DOHH2 (cell line): ENCODE results near the gene PIGZ.

Source experiments
- H3F3A ChIP-seq: fragments of 200-600 bp; sonication (generic), shearing (Covaris generic); 2 replicates; pipeline ENCODE4 v1.6.0; 2016; ENCODE audit warnings: antibody characterized with exemption, mild to moderate bottlenecking; ENCODE audit not compliant: control insufficient read depth, insufficient read depth
- H3K27ac ChIP-seq: fragments of 200-600 bp; sonication (generic); 2 replicates; pipeline ENCODE4 v1.5.1; 2014; ENCODE audit warnings: low read depth, mild to moderate bottlenecking, low read length, moderate library complexity
- H3K27me3 ChIP-seq: fragments of 200-600 bp; sonication (generic); 2 replicates; pipeline ENCODE4 v1.6.1; 2014; ENCODE audit warnings: mild to moderate bottlenecking, low read length, mixed read lengths; ENCODE audit not compliant: control insufficient read depth
- H3K36me3 ChIP-seq: fragments of 200-600 bp; sonication (generic); 2 replicates; pipeline ENCODE4 v1.6.1; 2014; ENCODE audit warnings: mild to moderate bottlenecking, low read length, moderate library complexity, mixed read lengths; ENCODE audit not compliant: control insufficient read depth
- H3K4me1 ChIP-seq: fragments of 200-600 bp; sonication (generic); 2 replicates; pipeline ENCODE4 v1.6.1; 2014; ENCODE audit warnings: mild to moderate bottlenecking, low read length, mixed read lengths; ENCODE audit not compliant: control insufficient read depth
- H3K4me2 ChIP-seq: fragments of 200-600 bp; sonication (generic); 2 replicates; pipeline ENCODE4 v1.6.0; 2014; ENCODE audit warnings: mild to moderate bottlenecking, low read length, moderate library complexity
- H3K4me3 ChIP-seq: fragments of 200-600 bp; sonication (generic); 2 replicates; pipeline ENCODE4 v1.5.1; 2014; ENCODE audit warnings: mild to moderate bottlenecking, low read length, mixed read lengths
- H3K79me2 ChIP-seq: fragments of 200-600 bp; sonication (generic); 2 replicates; pipeline ENCODE4 v1.6.1; 2014; ENCODE audit warnings: mild to moderate bottlenecking, low read length, mixed read lengths; ENCODE audit not compliant: control insufficient read depth
- H3K9me2 ChIP-seq: fragments of 200-600 bp; sonication (generic); replicated peaks from 2 replicates; pipeline ENCODE4 v1.6.1; 2014; ENCODE audit warnings: mild to moderate bottlenecking, low read length, mixed read lengths; ENCODE audit not compliant: control insufficient read depth
- H3K9me3 ChIP-seq: fragments of 200-600 bp; sonication (generic); 2 replicates; pipeline ENCODE4 v1.6.1; 2014; ENCODE audit warnings: antibody characterized with exemption, low read length, mixed read lengths; ENCODE audit not compliant: control insufficient read depth, insufficient read depth
- H4K20me1 ChIP-seq: fragments of 200-600 bp; sonication (generic); 2 replicates; pipeline ENCODE4 v1.6.0; 2014; ENCODE audit warnings: low read depth, mild to moderate bottlenecking, antibody characterized with exemption, low read length, moderate library complexity; ENCODE audit not compliant: control insufficient read depth, insufficient read depth
- EZH2phosphoT487 ChIP-seq: fragments of 200-600 bp; sonication (generic); IDR thresholded peaks from 2 replicates; pipeline ENCODE4 v1.6.1; 2017; ENCODE audit warnings: borderline replicate concordance, mild to moderate bottlenecking, antibody characterized with exemption, low read length, moderate library complexity, mixed read lengths
- TF ChIP-seq, protein P1 (sequence below): fragments of 200-600 bp; sonication (generic); IDR thresholded peaks from one replicate; pipeline ENCODE4 v1.5.1; 2014; ENCODE audit warnings: antibody characterized with exemption, mild to moderate bottlenecking, low read depth, low read length; ENCODE audit not compliant: poor library complexity, severe bottlenecking

Gene PIGZ

DNA sequence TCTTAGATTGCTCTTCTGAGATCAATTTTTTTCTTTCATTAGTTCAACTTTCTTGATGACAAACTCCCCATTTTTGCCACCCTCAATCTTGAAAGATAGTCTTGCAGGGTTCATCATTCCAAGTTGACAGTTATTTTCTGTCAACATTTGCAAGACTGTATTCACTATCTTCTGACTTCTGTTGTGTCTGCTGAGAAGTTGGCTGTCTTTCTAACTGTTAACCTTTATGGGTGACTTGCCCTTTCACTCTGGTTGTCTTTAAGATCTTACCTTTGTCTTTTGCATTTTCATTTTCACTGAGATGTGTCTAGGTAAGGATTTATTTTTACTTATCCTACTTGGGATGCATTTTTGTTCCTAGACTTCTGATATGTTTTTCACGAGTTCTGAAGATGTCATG is 14.6 kb upstream of the PIGZ start:
- Histone ChIP-seq H4K20me1 (no peaks in the 10 kb centered on the region), H3K36me3 (no peaks in the 10 kb centered on the region), H3K9me3 (0 out of 2 replicates have a peak, but pooled peaks cover 3% of the 10 kb centered on the region), H3K27me3 (no peaks in the 10 kb centered on the region), H3K79me2 (no peaks in the 10 kb centered on the region), H3K4me1 (no peaks in the 10 kb centered on the region), H3K4me2 (no peak overlapping the region), H3K4me3 (no peak overlapping the region), H3K27ac (no peak overlapping the region), H3F3A (no peaks in the 10 kb centered on the region), H3K9me2 (no peaks in the 10 kb centered on the region)
- TF ChIP-seq, protein P1, sequence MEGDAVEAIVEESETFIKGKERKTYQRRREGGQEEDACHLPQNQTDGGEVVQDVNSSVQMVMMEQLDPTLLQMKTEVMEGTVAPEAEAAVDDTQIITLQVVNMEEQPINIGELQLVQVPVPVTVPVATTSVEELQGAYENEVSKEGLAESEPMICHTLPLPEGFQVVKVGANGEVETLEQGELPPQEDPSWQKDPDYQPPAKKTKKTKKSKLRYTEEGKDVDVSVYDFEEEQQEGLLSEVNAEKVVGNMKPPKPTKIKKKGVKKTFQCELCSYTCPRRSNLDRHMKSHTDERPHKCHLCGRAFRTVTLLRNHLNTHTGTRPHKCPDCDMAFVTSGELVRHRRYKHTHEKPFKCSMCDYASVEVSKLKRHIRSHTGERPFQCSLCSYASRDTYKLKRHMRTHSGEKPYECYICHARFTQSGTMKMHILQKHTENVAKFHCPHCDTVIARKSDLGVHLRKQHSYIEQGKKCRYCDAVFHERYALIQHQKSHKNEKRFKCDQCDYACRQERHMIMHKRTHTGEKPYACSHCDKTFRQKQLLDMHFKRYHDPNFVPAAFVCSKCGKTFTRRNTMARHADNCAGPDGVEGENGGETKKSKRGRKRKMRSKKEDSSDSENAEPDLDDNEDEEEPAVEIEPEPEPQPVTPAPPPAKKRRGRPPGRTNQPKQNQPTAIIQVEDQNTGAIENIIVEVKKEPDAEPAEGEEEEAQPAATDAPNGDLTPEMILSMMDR, result no peak
- TF ChIP-seq EZH2phosphoT487, result no peak

DNA sequence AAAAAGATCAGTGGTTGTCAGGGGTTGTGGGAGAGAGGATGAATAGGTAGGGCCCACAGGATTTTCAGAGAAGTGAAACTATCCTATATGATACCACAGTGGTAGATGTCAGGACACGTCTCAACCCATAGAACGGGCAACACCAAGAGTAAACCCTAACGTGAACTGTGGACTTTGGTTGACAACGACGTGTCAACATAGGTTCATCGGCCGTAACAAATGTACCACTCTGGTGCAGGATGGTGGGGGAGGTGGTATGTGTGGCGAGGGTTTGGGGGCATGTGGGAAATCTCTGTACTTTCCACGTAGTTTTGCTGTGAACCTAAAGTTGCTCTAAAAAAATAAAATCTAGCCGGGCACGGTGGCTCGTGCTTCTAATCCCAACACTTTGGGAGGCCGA is 13.0 kb upstream of the PIGZ start:
- Histone ChIP-seq H3K4me2 (no peak overlapping the region), H3K27me3 (no peaks in the 10 kb centered on the region), H4K20me1 (no peaks in the 10 kb centered on the region), H3K4me3 (no peak overlapping the region), H3K27ac (no peak overlapping the region), H3K9me3 (0 out of 2 replicates have a peak, but pooled peaks cover 3% of the 10 kb centered on the region), H3K9me2 (no peaks in the 10 kb centered on the region), H3K36me3 (no peaks in the 10 kb centered on the region), H3K79me2 (no peaks in the 10 kb centered on the region), H3K4me1 (no peaks in the 10 kb centered on the region), H3F3A (no peaks in the 10 kb centered on the region)
- TF ChIP-seq, protein P1, result no peak
- TF ChIP-seq EZH2phosphoT487, result no peak

DNA sequence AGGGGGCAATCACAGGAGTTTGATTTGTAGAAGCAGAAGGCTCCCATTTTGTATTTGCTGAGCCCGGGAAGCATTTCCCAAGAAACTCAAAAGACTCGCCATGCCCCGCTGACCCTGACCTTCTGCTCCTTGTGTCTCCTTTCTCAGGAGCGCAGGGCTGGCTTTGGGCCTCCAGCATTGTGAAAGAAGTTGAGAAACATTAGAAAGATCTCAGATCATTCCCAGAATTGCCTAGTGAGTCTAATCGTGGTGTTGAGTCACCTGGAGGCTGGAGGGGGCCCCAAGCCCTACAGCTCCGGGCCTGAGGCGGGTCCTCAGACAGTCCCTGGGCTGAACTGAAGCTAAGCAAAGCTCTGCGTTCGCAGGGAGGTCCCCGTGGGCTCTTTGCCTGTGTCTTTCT is 10.9 kb upstream of the PIGZ start:
- no peaks in the 10 kb centered on the region for H3K27me3 ChIP-seq
- TF ChIP-seq, protein P1, result no peak
- TF ChIP-seq EZH2phosphoT487, result no peak
- H3K9me2 ChIP-seq, result no peaks in the 10 kb centered on the region
- no peak overlapping the region for H3K27ac ChIP-seq
- H3K9me3 ChIP-seq, result 0 out of 2 replicates have a peak, but pooled peaks cover 3% of the 10 kb centered on the region
- no peaks in the 10 kb centered on the region for H3K79me2 ChIP-seq
- no peaks in the 10 kb centered on the region for H4K20me1 ChIP-seq
- no peaks in the 10 kb centered on the region for H3F3A ChIP-seq
- H3K4me3 ChIP-seq, result no peak overlapping the region
- H3K4me1 ChIP-seq, result no peaks in the 10 kb centered on the region
- no peaks in the 10 kb centered on the region for H3K36me3 ChIP-seq
- no peak overlapping the region for H3K4me2 ChIP-seq
